HG03039 (cell line): ENCODE data around the gene NDUFC1.
"Not testable (repeated sequence)": the region's sequence is repeated elsewhere in the genome, so short reads cannot be mapped to it uniquely, and the experiment has no call there.

Experiments used
- ATAC-seq: cut with Tn5 transposase; IDR thresholded peaks from one replicate; pipeline ENCODE4 v1.9.1; 2021; ENCODE audit warnings: mild to moderate bottlenecking, moderate library complexity; ENCODE audit not compliant: unreplicated experiment

The NDUFC1 gene

DNA sequence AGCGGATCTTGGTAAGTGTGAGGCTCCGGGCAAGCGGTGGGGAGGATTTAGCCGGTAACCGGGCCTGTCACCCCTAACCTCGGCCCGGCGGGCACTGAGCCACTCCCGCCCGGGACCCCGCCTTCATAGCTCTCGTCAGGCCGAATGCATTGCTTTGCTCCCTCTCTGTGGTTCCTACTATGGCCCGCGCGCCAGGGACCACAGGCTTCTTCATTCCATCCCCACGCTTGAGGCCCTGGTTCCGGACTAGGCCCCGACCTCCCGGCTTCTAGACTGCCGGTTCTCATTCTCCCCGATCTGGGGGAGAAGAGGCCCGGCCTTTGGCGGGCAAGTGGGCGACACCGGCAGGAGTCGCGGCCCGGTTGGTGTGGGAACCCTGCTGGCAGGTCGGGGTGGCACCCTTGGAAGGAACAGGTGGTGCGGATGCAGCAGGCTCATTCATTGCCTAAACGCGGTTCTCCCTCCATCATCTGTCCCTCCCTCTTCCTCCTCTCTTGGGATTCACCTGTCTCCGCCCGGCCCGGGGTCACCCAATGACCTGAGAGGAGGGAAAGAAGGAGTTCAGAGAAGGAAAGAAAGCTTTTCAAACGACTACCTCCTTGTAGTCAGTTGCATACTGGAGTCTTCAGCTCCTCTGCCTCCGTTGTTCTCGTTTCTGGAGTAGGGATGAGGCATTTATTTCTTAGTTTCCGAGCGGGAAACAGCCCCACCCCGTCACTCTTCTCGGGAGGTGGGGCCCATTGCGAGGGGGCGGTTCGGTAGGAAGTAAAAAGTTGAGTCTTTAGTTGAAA, at the start of gene NDUFC1:
TSS of gene NDUFC1 (minus strand) at position 657 of the 791 bp plus-strand sequence. CDS start 6,679 bp downstream, outside the sequence.
- peak; percentile 32 for ATAC-seq

GRCh38 chr4:139337612-139338011, 35.3 kb upstream of the NDUFC1 start:
- no peak for ATAC-seq

DNA sequence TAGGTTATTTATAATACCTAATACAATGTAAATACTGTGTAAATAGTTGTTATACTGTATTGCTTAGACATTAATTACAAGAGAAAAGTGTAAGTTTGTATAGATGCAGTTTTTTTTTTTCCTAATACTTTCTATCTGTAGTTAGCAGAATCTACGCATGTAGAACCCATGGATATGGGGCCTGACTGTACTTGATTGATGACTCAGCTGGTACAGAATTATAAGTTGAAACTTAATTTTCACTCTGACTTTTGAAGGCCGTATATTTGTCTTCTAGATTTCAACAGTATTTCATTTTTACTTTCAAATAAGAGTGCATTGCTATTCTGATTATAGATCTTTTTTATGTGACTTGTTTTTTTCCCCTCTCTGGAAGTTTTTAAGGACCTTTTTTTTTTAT, 30.8 kb upstream of the NDUFC1 start:
- ATAC-seq: no peak

GRCh38 chr4:139331185-139331584, 28.9 kb upstream of the NDUFC1 start:
- no peak for ATAC-seq

GRCh38 chr4:139330283-139330682, 28.0 kb upstream of the NDUFC1 start:
- ATAC-seq: no peak

GRCh38 chr4:139329665-139330200, 27.5 kb upstream of the NDUFC1 start:
- no peak for ATAC-seq

GRCh38 chr4:139324620-139325019, 22.3 kb upstream of the NDUFC1 start:
- no peak for ATAC-seq

DNA sequence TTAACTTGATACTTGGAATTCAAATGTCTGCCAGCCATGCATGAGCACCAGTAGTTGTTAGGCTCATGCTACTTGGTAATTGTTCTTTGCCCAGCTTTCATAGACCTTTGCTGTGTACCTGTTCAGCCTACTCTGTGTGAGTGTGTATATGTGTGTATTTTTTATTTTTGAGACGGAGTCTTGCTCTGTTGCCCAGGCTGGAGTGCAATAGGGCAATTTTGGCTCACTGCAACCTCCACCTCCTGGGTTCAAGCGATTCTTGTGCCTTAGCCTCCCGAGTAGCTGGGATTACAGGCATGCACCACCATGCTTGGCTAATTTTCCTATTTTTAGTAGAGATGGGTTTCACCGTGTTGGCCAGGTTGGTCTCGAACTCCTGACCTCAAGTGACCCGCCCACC, 20.3 kb upstream of the NDUFC1 start:
- not testable (repeated sequence) for ATAC-seq

DNA sequence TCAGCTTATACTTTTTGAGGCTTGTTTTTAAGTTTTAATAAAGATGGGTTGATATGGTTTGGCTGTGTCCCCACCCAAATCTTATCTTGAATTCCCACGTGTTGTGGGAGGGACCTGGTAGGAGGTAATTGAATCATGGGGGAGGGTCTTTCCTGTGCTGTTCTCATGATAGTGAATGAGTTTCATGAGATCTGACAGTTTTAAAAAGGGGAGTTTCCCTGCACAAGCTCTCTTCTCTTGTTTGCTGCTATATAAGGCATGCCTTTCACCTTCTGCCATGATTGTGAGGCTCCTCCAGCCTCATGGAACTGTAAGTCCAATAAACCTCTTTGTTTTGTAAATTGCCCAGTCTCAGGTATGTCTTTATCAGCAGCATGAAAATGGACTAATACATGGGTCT, 19.8 kb upstream of the NDUFC1 start:
- ATAC-seq: not testable (repeated sequence)

DNA sequence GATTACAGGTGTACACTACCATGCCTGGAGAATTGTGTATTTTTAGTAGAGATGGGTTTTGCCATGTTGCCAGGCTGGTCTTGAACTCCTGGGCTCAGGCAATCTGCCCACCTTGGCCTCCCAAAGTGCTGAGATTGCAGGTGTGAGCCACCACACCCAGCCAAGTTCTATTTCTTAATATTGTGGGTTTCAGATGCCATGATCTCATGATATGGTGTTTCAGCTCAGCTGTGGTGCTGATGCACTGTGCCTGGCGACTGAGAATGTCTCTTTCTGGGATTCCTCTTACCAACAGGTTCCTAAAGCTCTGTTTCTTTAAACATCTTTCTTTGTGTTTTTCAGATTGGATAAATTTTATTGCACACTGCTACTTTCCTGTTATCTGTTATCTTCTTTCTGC, 17.3 kb upstream of the NDUFC1 start:
- ATAC-seq: no peak

DNA sequence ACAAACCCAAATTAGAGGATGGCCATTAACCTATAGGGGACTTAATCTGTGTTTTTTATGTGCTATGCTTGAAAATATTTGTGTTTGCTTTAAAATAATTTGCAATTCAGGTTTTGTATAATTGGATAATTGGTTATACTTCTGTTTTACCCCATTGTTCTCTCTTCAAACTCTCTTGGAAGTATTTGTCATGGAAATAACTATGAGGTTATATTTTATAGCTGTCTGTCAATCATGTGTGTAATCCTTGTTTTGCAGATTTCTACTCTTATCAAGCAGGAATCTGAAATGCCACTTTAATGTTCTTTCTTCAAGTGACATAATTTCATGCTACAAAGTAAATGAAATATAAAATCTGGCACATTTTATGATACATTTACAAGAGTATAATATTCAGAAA, 15.4 kb upstream of the NDUFC1 start:
- ATAC-seq: no peak

- ATAC-seq: no peak
These were observed 14.5 kb upstream of the NDUFC1 start for GRCh38 chr4:139316733-139317132.

- peak; percentile 55 for ATAC-seq
These were observed 13.0 kb upstream of the NDUFC1 start for GRCh38 chr4:139315221-139315675.

DNA sequence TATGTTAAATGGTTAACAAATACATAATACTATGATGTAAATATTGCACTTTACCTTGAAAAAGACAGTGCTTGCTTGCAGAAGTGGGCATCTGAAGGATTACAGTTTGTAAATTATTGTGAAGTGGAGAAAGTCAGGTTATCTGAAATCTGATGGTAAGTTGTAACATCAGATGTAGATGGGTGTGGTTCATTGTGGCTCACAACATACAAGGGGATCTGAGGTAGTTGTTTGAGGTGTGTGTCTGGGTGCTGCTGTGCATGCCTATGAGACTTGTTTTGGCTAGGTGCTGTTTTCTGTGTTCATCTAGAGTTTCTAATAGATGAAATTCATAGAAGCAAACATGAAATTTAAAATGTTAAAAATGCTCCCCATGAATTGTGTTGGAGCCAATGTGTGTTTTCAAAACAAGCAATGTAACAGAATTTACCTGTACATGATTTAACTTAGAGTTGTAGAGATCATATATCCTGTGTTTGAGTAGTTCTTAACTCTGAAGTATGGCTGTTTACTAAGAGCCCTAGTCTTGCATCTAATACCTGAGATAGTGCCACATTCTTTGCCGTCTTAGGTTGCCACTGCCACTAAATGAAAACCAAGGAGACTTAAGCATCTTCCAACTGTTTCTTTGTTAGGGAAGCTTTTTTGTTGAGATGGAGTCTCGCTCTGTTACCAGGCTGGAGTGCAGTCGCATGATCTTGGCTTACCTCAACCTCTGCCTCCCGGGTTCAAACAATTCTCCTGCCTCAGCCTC, 11.9 kb upstream of the NDUFC1 start:
- ATAC-seq: no peak

DNA sequence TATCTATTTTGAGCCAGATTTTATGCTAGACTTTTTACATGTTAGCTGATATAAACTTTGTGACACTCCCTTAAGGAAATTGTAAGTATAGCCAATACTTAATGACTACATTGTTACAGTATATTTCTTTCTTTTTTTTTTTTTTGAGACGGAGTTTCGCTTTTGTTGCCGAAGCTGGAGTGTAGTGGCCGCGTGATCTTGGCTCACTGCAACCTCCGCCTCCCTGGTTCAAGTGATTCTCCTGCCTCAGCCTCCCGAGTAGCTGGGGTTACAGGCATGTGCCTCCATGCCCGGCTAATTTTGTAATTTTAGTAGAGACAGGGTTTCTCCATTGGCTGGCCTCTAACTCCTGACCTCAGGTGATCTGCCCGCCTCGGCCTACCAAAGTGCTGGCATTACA, 11.1 kb upstream of the NDUFC1 start:
- not testable (repeated sequence) for ATAC-seq

- no peak for ATAC-seq
These were observed 10.5 kb upstream of the NDUFC1 start for GRCh38 chr4:139312552-139313332.

DNA sequence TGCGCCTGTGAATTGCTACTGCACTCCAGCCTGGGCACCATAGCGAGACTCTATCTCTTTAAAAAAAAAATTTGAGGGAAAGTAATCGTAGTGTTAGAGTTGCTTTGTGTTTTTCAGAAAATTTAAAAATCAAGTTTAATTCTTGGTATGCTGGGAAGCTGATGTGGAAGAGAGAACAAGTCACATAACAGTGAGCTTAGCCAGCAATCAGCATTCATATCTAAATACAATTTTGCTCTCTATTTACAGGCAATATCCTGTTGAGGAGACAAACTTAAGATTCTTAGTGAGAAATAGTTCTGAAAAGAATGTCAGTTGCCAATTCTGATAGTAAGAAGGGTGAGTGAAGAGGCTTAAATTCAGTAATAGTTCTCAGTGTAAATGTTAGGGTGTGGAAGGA, 9.6 kb upstream of the NDUFC1 start:
- ATAC-seq: no peak

GRCh38 chr4:139304920-139305319, 2.6 kb upstream of the NDUFC1 start:
- ATAC-seq: no peak

GRCh38 chr4:139301113-139301820, 1.0 kb downstream of the NDUFC1 start, which contains the start of gene NAA15:
NAA15 (plus strand) TSS chr4:139301505; CDS start chr4:139301778, 273 bp downstream.
- ATAC-seq: peak; percentile 87

- peak; percentile 2 for ATAC-seq
These were observed 1.7 kb downstream of the NDUFC1 start for GRCh38 chr4:139300431-139301112.
